GM19099 (cell line): ENCODE results near the gene NOPCHAP1.

Source experiments
- POLR2A ChIP-seq: IDR thresholded peaks from 3 replicates; pipeline ENCODE4 v1.6.1; 2011; ENCODE audit warnings: low read depth; ENCODE audit not compliant: insufficient read length; ENCODE audit errors: extremely low read depth

NOPCHAP1 gene, protein sequence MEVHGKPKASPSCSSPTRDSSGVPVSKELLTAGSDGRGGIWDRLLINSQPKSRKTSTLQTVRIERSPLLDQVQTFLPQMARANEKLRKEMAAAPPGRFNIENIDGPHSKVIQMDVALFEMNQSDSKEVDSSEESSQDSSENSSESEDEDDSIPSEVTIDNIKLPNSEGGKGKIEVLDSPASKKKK

DNA sequence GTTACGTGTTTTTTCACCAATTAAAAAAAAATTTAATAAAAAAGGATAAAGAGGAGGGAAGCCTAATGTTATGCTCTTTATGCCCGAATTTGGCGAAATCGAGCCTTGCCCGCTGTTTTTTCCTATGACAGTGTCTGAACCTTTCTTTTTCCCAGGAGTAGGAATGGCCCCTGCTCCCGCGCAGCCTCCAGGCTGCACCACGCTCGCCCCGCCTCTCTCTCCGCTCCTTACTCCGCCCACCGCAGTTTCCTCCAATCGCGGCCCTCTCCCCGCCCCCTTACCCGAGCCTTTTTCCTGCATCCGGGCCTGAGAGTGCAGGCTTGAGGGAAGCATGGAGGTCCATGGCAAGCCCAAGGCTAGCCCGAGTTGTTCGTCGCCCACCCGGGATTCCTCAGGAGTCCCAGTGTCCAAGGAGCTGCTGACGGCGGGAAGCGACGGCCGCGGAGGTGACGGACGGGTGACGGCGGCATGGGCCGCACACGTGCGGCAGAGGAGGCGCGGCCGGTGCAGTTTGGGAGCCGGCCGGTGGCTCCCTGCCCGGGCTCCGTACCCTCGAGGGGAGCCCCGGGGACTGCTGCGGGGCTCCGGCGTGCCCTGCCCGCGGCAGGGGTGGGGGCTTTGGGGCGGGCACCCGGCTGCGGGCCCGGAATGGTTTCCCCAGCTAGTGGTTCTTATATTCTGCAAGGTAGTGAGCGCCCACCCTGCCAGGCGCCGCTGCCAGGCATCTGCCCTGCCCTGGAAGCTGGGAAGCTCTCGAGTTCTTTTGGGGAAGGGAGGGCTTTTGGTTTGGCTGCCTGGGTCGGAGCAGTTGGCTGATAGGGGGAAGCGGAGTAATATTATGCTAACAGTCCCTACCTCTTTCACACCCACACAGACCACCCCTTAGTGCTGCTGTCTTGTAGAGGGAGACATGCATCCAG is at the start of gene NOPCHAP1:
Gene NOPCHAP1, plus strand, starts transcription at position 295 of the 920 bp plus-strand sequence. Its CDS starts 37 bp downstream, at position 332.
- TF ChIP-seq POLR2A = peak; percentile 82

DNA sequence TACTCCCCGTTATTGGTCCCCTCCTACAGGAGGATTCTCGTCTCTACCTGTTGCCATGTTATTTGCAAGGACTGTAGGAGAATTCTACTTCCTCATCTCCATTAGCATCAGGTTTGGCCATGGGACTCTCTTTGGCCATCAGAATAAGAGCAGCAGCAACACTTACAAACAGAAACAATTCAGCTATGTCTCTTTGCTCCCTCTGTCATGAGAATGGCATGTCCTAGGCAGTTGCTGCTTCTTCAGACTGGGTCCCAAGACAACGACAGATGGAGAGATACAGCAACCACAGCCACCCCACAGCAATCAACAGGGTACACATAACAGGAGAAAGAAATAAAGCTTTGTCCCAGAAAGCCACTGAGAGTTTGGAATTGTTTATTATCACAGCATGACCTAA is 47.7 kb upstream of the NOPCHAP1 start:
- TF ChIP-seq POLR2A = no peak

DNA sequence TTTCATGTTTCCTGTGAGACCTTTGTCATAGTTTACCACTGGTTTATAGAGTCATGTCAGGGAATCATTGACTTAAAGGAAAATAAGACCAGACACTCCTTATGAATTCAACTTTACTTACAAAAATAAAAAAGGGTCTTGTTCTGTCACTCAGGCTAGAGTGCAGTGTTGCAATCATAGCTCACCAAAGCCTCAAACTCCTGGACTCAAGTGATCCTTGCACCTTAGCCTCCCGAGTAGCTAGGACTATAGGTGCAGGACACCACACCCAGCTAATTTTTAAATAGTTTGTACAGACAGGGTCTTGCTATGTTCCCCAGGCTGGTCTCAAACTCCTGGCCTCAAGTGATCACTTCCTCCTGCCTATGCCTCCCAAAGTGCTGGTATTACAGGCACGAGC is 47.0 kb upstream of the NOPCHAP1 start:
- no peak for TF ChIP-seq POLR2A

DNA sequence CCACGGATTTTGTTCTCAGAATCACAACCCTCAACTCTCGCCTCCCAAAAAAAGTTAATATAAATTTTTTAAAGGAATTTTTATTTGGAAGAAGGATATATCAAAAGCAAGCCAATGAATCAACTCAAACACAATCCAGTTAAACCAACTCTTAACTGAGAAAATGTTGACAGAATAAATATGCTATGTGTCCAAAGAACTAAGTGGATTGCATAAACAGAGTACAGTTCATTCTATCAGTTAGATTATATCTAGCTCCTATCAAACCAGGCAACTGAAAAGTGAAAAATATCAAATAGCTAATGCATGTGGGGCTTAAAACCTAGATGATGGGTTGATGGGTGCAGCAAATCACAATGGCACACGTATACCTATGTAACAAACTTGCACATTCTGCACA is 44.7 kb upstream of the NOPCHAP1 start:
- TF ChIP-seq POLR2A = no peak

DNA sequence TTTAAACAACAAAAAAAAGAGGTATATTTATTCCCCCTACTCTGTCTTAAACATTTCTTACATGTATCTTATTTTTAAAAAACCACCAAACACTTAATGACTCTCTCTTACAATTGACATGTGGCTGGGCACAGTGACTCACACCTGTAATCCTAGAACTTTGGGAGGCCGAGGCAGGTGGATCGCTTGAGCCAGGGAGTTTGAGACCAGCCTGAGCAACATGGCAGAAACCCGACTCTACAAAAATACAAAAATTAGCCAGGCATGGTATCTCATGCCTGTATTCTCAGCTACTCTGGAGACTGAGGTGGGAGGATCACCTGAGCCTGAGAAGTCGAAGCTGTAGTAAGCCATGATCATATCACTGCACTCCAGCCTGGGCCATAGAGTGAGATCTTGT is 44.0 kb upstream of the NOPCHAP1 start:
- TF ChIP-seq POLR2A = no peak

DNA sequence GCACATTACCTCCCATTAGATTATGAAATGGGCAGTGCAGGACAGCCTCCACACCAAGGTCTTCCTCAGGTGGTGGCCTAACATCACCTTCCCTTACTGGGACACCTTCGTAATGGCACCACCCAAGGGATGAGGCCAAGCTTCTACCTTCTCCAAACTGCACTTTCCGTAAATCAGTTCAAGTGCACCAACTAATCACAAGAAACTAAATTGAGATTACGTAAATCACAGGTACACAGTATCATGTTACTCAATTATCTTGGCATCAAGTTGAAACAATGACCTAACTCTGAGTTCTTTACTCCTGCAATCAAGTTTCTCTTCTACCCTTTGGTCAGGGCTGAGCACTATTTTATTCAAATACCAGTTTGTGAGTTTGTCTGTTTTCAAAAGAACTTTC is 41.9 kb upstream of the NOPCHAP1 start:
- TF ChIP-seq POLR2A = no peak

DNA sequence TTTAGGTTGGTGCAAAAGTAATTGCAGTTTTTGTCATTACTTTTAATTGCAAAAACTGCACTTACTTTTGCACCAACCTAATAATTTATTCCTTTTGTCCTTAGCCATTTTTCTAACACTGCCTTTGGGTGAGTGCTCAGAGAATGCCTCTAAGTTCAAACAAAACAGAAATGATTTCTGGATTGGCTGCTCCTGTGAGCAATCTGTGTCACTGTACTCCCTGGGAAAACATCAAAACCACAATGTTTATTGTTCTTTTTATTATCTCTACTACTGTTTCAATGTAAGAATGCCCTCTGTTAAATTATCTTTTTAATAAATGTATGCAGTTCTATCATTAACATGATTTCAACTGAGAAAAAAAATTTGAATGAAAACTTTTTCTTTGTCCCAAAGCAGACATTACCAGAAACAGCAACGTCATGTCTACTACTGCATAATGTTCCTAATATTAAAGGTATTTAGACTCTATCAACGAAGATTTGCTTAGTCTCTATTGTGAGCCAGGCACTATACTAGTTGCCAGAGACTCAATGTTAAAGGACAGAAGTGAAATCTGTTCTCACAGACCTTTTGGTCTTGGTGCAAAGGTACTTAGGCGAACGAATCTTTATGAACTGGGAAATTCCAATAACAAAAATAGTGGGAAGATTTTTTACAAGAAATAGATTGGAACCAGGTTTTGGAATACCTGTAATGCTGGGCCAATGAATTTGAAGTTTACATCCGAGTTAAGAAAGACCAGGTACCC is 34.2 kb upstream of the NOPCHAP1 start:
- no peak for TF ChIP-seq POLR2A

DNA sequence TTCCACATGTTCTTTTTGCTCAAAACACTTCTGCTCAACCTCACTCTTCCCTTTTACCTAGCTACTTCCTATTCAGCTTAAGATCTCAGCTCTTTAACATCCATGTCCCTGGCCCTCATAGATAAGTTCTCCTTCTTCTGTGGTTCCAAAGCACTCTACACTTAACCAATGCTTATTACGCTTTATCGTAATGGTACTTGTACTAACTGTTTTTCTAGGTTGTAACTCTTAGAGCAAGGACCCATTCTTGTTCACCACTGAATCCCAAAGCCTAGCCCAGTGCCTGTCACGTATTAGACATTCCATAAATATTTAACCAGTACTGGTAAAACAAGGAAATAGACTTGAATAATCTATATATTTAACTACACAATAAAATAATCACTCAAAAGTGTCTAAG is 33.3 kb upstream of the NOPCHAP1 start:
- TF ChIP-seq POLR2A = no peak

DNA sequence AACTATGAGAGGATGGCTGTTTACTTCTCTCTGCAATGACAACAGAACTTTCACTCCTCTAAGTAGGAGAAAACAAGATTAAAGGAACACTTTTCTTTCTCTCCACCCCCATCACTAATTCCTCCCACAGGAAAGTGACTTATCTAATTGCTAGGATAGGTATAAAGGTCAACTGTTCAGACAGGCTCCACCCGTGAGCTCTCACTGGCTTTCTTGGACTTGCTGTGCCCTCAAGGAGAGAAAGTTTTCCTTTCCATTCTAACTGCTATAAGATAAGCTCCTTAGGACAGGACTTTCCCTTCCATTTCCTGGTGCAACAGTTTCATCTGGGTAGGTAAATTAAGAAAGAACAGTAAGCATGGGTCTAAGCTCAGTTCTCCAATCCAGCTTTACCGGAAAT is 32.8 kb upstream of the NOPCHAP1 start:
- TF ChIP-seq POLR2A = no peak

DNA sequence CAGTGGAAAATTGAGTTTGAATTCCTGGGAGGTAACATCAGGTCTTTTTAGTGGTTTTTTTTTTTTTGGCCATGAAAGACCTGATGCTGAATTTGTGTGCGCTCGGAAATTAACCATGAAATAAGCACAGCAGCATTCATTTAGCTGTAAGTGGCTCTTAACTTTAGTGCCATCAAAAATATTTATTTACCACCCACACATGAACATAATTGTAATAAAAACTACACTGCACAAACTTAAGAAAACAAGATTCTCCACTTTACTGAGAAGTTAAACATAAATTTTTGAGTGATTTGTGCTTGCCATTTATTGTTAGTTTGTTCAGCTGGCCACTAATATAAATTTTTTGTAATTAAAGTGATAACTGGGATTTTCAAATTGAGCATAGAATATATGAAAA is 30.4 kb upstream of the NOPCHAP1 start:
- TF ChIP-seq POLR2A = no peak

DNA sequence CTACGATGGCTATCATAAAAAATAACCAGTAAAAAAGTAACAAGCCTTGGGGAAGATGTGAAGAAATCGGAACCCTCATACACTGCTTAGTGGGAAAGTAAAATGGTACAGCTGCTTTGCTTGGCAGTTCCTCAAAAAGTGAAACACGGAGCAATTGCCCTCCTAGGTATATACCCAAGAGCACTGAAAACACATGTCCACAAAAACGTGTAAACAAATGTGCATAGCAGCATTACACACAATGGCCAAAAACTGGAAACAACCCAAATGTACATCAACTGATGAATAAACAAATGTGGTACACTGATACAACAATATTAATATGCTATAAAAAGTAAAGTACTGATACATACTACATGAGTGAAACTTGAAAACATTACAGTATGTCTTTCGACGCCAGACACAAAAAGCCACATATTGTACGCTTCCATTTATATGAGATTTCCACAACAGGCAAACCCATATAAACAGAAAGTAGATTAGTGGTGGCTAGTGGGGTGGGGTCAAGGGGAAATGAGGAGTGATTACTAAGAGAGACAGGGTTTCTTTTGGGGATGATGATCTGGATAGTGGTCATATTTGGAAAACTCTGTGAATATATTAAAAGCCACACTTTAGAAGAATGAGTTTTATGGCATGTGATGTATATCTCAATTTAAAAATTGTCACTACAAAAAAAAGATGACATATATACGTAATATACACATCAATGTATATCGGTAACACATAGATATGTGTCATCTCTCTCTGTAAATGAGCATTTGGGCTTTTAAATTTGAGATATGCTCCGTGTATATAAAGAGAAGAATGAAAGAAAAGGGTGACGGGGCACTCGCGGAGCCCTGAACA is 29.0 kb upstream of the NOPCHAP1 start:
- TF ChIP-seq POLR2A = no peak

DNA sequence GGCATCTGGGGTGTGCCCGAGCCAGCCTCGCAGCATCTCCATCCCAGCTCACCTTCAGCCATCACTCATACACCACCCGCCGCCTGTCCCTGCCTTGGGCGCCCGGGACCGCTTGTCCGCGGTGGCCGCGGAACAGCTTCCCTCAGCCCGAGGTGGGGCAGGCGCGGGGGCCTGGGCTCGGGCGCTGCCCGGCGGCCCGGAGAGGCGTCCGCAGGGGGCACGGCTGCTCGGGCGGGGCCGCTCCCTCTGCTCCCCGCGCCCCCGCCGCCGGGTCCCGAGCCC is 28.5 kb upstream of the NOPCHAP1 start:
- TF ChIP-seq POLR2A = no peak

DNA sequence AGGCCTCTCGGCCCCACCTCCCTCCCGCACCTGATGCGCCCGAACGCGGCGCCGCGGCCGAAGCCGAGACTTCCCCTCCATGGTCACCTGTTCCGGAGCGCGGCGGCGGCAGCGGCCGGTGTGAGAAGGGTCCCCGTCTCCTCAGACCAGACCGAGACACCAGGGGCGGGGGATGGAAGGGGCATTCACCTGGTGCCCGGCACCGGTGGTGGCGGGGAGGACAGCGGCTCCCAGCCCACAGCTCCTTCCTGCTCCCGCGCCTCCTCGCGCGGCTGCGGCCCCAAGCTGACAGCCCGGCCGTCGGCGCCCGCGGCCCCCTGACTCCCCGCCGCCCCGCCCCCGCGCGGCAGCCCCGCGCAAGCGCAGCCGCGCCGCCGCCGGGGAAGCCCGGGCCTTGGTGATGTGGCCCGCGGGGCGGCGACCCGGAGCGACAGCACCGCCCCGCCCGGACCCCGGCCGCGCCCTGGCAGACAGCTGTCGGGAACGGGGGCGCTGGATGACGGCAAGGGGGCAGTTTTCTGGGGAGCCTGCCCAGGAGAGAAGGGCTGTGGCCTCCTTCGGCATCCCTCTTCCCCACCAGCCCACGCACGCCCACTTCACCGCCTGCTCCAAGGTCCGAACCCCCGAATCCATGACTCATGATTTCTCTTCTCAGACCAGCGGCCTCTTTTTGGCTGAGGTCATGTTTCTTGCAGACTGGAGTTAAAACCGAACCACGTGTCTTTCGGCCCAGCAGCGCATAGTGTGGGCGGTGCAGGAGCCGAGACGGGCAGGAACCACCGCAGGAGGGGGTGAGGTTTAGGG is 27.9 kb upstream of the NOPCHAP1 start, which contains the start of gene SLC41A2:
Gene SLC41A2, minus strand, starts transcription at position 290 of the 804 bp plus-strand sequence. CDS start 29,763 bp downstream, outside the sequence.
- TF ChIP-seq POLR2A = peak; percentile 66

DNA sequence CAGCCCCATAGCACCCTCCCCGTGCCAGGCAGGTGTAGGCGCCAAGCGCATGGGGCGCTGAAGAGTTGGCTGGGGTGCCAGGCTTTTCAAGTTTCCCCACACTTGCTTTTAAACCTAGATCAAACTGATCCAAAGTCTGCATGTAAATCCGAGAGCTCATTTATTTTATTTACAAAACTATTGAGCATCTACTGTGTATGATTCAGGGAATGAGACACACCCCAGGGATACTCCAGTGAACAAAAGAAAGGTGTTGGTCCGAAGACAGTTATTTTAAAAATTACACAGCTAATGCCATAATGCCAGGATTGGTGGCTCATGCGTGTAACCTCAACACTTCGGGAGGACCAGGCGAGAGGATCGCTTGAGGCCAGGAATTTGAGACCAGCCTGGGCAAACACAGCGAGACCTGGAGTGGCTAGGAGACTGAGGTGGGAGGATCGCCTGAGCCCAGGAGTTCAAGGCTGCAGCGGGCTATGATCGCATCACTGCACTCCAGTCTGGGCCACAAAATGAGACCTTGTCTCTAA is 27.2 kb upstream of the NOPCHAP1 start:
- TF ChIP-seq POLR2A = no peak
